Activated effector memory CD4-positive, alpha-beta T cell treated with anti-CD3 and anti-CD28 coated beads, Interleukin-2, amount 50 U/mL, for 16 hours (primary cell): Measurements from ENCODE around the gene PLPP2.
"Not testable (repeated sequence)": the region's sequence is repeated elsewhere in the genome, so short reads cannot be mapped to it uniquely, and the experiment has no call there.

ENCODE experiments used
- DNase-seq: peaks from one replicate; pipeline ENCODE4 v3.0.0-alpha.2; 2020

Gene PLPP2

DNA sequence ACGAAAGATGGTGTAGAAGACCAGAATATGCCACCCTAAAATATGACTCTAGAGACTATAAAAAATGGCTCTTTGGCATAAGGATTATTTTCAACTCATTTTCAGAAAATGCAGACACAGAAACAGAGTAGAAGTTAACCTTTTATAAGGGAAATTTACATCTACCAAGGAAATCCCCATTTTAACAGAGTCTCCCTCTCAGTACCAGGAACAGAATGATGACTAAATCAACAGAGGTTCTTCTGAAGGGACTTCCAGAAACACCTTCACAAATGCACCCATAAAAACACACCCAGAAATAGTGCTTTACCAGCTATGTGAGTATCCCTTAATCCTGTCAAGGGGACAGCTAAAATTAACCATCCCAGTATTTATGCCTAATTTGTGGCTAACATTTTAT lies 29.1 kb downstream of the PLPP2 start:
- DNase-seq, result no peak

DNA sequence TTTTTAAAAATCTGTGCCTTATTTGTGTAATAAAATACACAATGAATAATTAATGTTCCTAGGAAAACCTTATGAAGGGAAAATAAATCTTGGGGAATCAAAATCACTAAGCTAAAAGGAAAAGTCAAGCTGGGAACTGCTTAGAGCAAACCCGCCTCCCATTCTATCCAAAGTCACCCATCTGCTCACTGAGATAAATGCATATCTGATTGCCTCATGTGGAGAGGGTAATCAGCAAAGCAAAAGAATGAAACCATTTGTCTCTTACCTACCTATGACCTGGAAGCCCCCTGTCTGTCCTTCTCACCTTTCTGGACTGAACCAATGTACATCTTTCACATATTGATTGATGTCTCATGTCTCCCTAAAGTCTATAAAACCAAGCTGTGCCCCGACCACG lies 34.4 kb downstream of the PLPP2 start:
- not testable (repeated sequence) for DNase-seq

DNA sequence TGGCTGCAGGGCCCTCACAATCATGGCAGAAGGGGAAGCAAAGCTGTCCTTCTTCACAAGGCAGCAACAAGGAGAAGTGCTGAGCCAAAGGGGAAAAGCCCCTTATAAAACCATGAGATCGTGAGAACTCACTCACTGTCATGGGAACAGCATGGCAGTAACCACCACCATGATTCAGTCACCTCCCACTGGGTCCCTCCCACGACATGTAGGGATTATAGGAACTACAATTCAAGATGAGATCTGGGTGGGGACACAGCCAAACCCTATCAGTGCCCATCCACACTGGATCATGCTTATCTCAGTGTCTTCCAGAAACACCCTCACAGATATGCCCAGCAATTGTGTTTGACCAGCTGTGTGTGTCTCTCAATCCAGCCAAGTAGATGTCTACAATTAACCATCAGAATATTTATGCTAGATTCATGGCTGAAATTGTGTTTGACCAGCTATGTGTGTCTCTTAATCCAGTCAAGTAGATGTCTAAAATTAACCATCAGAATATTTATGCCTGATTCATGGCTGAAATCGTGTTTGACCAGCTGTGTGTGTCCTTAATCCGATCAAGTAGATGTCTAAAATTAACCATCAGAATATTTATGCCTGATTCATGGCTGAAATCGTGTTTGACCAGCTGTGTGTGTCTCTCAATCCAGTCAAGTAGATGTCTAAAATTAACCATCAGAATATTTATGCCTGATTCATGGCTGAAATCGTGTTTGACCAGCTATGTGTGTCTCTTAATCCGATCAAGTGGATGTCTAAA lies 38.6 kb downstream of the PLPP2 start:
- not testable (repeated sequence) for DNase-seq

DNA sequence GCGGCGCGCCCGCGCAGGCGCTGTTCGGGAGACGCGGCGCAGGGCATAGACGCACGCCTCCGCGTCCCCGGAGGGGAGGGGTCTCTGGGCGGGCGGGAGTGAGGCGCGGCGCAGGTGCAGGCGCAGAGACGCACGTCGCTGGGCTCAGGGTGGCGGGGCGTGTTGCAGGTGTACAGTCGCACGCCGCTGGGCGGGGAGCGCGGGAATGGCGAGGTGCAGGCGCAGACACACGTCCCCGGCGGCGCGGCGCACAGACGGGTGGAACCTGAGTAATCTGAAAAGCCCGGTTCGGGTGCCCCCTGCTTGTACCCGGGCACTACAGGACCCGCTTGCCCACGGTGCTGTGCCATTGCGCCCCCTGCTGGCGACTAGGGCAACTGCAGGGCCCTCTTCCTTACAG lies 44.7 kb downstream of the PLPP2 start:
- DNase-seq, result peak; percentile 67

DNA sequence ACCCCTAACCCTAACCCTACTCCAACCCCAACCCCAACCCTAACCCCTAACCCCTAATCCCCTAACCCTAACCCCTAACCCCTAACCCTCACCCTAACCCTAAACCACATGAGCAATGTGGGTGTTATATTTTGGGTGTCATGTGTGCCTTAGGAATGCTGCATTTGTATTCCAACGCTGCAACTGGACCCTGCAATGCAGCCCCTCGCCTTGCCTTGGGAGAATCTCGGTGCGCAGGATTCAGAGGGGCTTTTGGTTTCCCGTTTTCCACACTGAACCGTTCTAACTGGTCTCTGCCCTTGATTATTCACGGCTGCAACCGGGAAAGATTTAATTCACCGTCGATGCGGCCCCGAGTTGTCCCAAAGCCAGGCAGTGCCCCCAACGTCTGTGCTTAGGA lies 45.3 kb downstream of the PLPP2 start:
- not testable (repeated sequence) for DNase-seq

DNA sequence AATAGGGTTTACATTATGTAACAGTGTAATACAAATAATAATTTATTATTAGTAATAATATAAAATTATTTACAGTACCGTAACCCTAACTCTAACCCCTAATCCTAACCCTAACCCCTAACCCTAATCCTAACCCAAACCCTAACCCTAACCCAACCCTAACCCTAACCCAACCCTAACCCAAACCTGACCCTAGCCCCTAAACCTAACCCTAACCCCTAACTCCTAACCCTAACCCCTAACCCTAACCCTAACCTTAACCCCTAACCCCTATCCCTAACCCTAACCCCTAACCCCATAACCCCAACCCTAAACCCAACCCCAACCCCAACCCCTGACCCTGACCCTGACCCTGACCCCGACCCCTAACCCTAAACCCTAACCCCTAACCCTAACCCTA lies 45.7 kb downstream of the PLPP2 start:
- no peak for DNase-seq
